Endothelial cell of umbilical vein (primary cell): ENCODE results near the gene SYAP1.

Experiments used
- EZH2 ChIP-seq: IDR thresholded peaks from 2 replicates; pipeline ENCODE4 v1.6.1; 2012; ENCODE audit warnings: borderline replicate concordance, low read depth, mild to moderate bottlenecking, moderate library complexity, low read length, inconsistent platforms; ENCODE audit not compliant: severe bottlenecking
- MAX ChIP-seq: IDR thresholded peaks from 2 replicates; pipeline ENCODE4 v1.6.1; 2011; ENCODE audit not compliant: insufficient read depth, insufficient read length
- MYC ChIP-seq: IDR thresholded peaks from one replicate; pipeline ENCODE4 v1.6.1; 2011; ENCODE audit warnings: mild to moderate bottlenecking, low read depth, low read length
- POLR2A ChIP-seq: IDR thresholded peaks from 2 replicates; pipeline ENCODE4 v1.6.1; 2012; ENCODE audit warnings: low read depth, mild to moderate bottlenecking, control low read depth, low read length
- POLR2AphosphoS5 ChIP-seq: IDR thresholded peaks from 2 replicates; pipeline ENCODE4 v1.6.1; 2012; ENCODE audit warnings: low read depth, mild to moderate bottlenecking, control low read depth, low read length, moderate library complexity; ENCODE audit not compliant: insufficient read depth
- TF ChIP-seq, protein P1 (sequence below), 2 donors: IDR thresholded peaks; 1 replicate in 1 of 2; 2 replicates in 1 of 2; pipeline ENCODE4 v1.5.1; 2011; ENCODE audit warnings: low read length in 2 of 2, mild to moderate bottlenecking in 2 of 2, moderate library complexity in 2 of 2, control low read depth in 1 of 2, inconsistent platforms in 1 of 2, low read depth in 1 of 2; ENCODE audit not compliant: insufficient read depth in 1 of 2; ENCODE audit errors: extremely low read depth in 1 of 2

DNA sequence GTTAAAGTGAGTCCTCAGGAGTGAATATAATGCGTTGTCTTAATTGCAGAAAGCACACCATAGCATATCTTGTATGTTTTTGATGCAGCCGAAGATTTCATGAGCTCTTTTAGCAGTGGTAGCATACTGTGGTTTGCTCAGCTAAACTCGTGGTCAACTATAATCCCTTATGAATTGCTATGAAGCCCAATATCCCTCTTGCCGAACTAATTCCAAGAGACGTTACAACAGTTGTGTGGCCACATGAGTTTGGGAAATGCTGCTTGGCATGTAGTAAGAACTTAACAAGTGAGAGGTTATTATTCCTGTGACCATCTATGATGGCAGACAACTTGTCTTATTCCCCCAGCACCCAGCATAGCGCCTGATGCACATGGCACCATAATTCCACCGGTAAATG, 30.7 kb downstream of the SYAP1 start:
- TF ChIP-seq MYC (no peak), EZH2 (no peak), POLR2AphosphoS5 (no peak), POLR2A (no peak), MAX (no peak)
- TF ChIP-seq, protein P1, sequence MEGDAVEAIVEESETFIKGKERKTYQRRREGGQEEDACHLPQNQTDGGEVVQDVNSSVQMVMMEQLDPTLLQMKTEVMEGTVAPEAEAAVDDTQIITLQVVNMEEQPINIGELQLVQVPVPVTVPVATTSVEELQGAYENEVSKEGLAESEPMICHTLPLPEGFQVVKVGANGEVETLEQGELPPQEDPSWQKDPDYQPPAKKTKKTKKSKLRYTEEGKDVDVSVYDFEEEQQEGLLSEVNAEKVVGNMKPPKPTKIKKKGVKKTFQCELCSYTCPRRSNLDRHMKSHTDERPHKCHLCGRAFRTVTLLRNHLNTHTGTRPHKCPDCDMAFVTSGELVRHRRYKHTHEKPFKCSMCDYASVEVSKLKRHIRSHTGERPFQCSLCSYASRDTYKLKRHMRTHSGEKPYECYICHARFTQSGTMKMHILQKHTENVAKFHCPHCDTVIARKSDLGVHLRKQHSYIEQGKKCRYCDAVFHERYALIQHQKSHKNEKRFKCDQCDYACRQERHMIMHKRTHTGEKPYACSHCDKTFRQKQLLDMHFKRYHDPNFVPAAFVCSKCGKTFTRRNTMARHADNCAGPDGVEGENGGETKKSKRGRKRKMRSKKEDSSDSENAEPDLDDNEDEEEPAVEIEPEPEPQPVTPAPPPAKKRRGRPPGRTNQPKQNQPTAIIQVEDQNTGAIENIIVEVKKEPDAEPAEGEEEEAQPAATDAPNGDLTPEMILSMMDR (IDR thresholded peaks at IDR 0.05; ENCODE audit: extremely low read depth in 1 of 2, insufficient read depth in 1 of 2, low read depth in 1 of 2, low read length in 2 of 2), result no peak
